GM23338 (cell line): ENCODE data around the gene PRDM1. TPM values are rescaled to one million over a fixed set of nuclear protein-coding genes. Genes with fewer than 3 reads are reported as not detected.

ENCODE experiments used
- ATAC-seq: fragments of 200-7000 bp; cut with Tn5 transposase; 3 replicates; pipeline ENCODE4 v1.9.1; 2020
- DNase-seq: peaks from one replicate; pipeline ENCODE4 v3.0.0-alpha.2; 2015; ENCODE audit warnings: low spot score
- H2AFZ ChIP-seq: fragments of 200-600 bp; sonication (generic); 2 replicates; pipeline ENCODE4 v1.8.0; 2016; ENCODE audit warnings: antibody characterized with exemption, mild to moderate bottlenecking, moderate library complexity
- H3F3A ChIP-seq: fragments of 200-600 bp; sonication (generic); replicated peaks from 2 replicates; pipeline ENCODE4 v1.8.0; 2017; ENCODE audit warnings: antibody characterized with exemption, mixed run types, low read depth
- H3K27ac ChIP-seq: fragments of 200-600 bp; sonication (generic); 2 replicates; pipeline ENCODE4 v1.6.1; 2016; ENCODE audit warnings: low read depth
- H3K27me3 ChIP-seq: fragments of 200-600 bp; sonication (generic); 2 replicates; pipeline ENCODE4 v1.8.0; 2016; ENCODE audit warnings: mild to moderate bottlenecking, mixed run types, moderate library complexity; ENCODE audit not compliant: insufficient read depth
- H3K36me3 ChIP-seq: fragments of 200-600 bp; sonication (generic); 2 replicates; pipeline ENCODE4 v1.8.0; 2016; ENCODE audit warnings: mild to moderate bottlenecking; ENCODE audit not compliant: insufficient read depth
- H3K4me1 ChIP-seq: fragments of 200-600 bp; sonication (generic); 2 replicates; pipeline ENCODE4 v1.8.0; 2016; ENCODE audit warnings: mild to moderate bottlenecking, moderate library complexity; ENCODE audit not compliant: insufficient read depth
- H3K4me2 ChIP-seq: fragments of 200-600 bp; sonication (generic); 2 replicates; pipeline ENCODE4 v1.7.1; 2017; ENCODE audit warnings: mixed run types
- H3K4me3 ChIP-seq: fragments of 200-600 bp; sonication (generic); 2 replicates; pipeline ENCODE4 v1.6.1; 2016; ENCODE audit warnings: mixed run types
- H3K79me2 ChIP-seq: fragments of 200-600 bp; sonication (generic); replicated peaks from 2 replicates; pipeline ENCODE4 v1.8.0; 2017; ENCODE audit warnings: mild to moderate bottlenecking; ENCODE audit not compliant: insufficient read depth
- H3K9me2 ChIP-seq: fragments of 200-600 bp; sonication (generic); 2 replicates; pipeline ENCODE4 v1.8.0; 2017; ENCODE audit not compliant: insufficient read depth
- H4K20me1 ChIP-seq: fragments of 200-600 bp; sonication (generic); replicated peaks from 2 replicates; pipeline ENCODE4 v1.8.0; 2017; ENCODE audit warnings: mild to moderate bottlenecking; ENCODE audit not compliant: insufficient read depth
- H3K27ac Mint-ChIP-seq: 2 replicates; pipeline ENCODE4 v1.8.0; 2020; ENCODE audit warnings: inconsistent platforms, mild to moderate bottlenecking, moderate library complexity, mixed read lengths
- H3K27me3 Mint-ChIP-seq: 3 replicates; pipeline ENCODE4 v1.8.0; 2022; ENCODE audit warnings: low read depth, mild to moderate bottlenecking, moderate library complexity, mixed read lengths, inconsistent platforms; ENCODE audit not compliant: insufficient read depth, poor library complexity
- H3K36me3 Mint-ChIP-seq: 3 replicates; pipeline ENCODE4 v1.8.0; 2021; ENCODE audit warnings: low read depth, mild to moderate bottlenecking, inconsistent platforms, moderate library complexity, mixed read lengths
- H3K4me1 Mint-ChIP-seq: 3 replicates; pipeline ENCODE4 v1.8.0; 2020; ENCODE audit warnings: mild to moderate bottlenecking, inconsistent platforms, mixed read lengths
- H3K4me3 Mint-ChIP-seq: 3 replicates; pipeline ENCODE4 v1.8.0; 2021; ENCODE audit warnings: moderate library complexity, mild to moderate bottlenecking, inconsistent platforms, mixed read lengths
- H3K9me3 Mint-ChIP-seq: 3 replicates; pipeline ENCODE4 v1.8.0; 2020; ENCODE audit warnings: moderate library complexity, mild to moderate bottlenecking, inconsistent platforms, mixed read lengths
- CREB1 ChIP-seq: fragments of 250-450 bp; sonication (Bioruptor Pico); IDR thresholded peaks from 2 replicates; pipeline ENCODE4 v1.5.0; 2020; ENCODE audit warnings: low read depth, mild to moderate bottlenecking, moderate library complexity
- CTCF ChIP-seq, 2 experiments: fragments of 200-600 bp in 1 of 2; sonication (generic) in 1 of 2; conservative IDR thresholded peaks; 2 replicates each; pipeline versions ENCODE4 v1.5.1 to v1.6.1; 2016 to 2017; ENCODE audit warnings: antibody characterized with exemption in 2 of 2, low read depth in 2 of 2, mild to moderate bottlenecking in 2 of 2, moderate library complexity in 1 of 2
- EZH2 ChIP-seq: fragments of 200-600 bp; sonication (generic); IDR thresholded peaks from one replicate; pipeline ENCODE4 v1.8.0; 2017; ENCODE audit warnings: antibody characterized with exemption, mild to moderate bottlenecking, low read depth; ENCODE audit not compliant: unreplicated experiment
- JUNB ChIP-seq: IDR thresholded peaks from one replicate; pipeline ENCODE4 v1.6.1; 2016; ENCODE audit warnings: antibody characterized with exemption; ENCODE audit not compliant: unreplicated experiment
- NANOG ChIP-seq: IDR thresholded peaks from 2 replicates; pipeline ENCODE4 v1.6.1; 2016; ENCODE audit warnings: antibody characterized with exemption, borderline replicate concordance
- POLR2AphosphoS5 ChIP-seq: IDR thresholded peaks from 2 replicates; pipeline ENCODE4 v1.6.1; 2016; ENCODE audit warnings: antibody characterized with exemption, low read depth
- REST ChIP-seq: IDR thresholded peaks from one replicate; pipeline ENCODE4 v1.6.1; 2018; ENCODE audit warnings: antibody characterized with exemption; ENCODE audit not compliant: unreplicated experiment
- ZNF114 ChIP-seq: fragments of 250-450 bp; sonication (Bioruptor Pico); IDR thresholded peaks from 2 replicates; pipeline ENCODE4 v1.5.0; 2020; ENCODE audit warnings: mild to moderate bottlenecking, moderate library complexity
- ZNF331 ChIP-seq: fragments of 250-450 bp; sonication (Bioruptor Pico); IDR thresholded peaks from 2 replicates; pipeline ENCODE4 v1.5.0; 2020; ENCODE audit warnings: low read depth, mild to moderate bottlenecking, moderate library complexity
- ZNF462 ChIP-seq: fragments of 250-450 bp; sonication (Bioruptor Pico); IDR thresholded peaks from 2 replicates; pipeline ENCODE4 v1.5.0; 2020; ENCODE audit warnings: mild to moderate bottlenecking, moderate library complexity
- polyA plus RNA-seq: library from polyadenylated mRNA; unstranded; fragments of >200 nt; fragmentation: Nextera tagmentation; extraction: Ambion mirVana; gene quantifications from 2 replicates; pipeline ENCODE4 v1.2.1, GENCODE V29; 2016
- total RNA-seq: library from RNA; depleted of rRNA; stranded (reverse); fragments of >200 nt; shearing (Covaris generic); gene quantifications from 2 replicates; pipeline ENCODE4 v1.2.3, GENCODE V29; 2014

PRDM1 gene
- total and polyA plus RNA-seq, 2 experiments from 2014 or later = 0.65 to 0.73 TPM

- no peak for TF ChIP-seq ZNF462 (CRISPR knock-in tag)
- no peak for TF ChIP-seq JUNB
- no peak for TF ChIP-seq EZH2
- no peak for TF ChIP-seq REST
- no peak for TF ChIP-seq ZNF331 (CRISPR knock-in tag)
- no peak for TF ChIP-seq ZNF114 (CRISPR knock-in tag)
These were observed 18.3 kb downstream of the PRDM1 start (continued) for GRCh38 chr6:106104476-106104875.

- H3K79me2 ChIP-seq = no peaks in the 10 kb centered on the region
- H3K4me1 Mint-ChIP-seq = peaks cover 11% of the 10 kb centered on the region
- no peak overlapping the region for H2AFZ ChIP-seq
- no peaks in the 10 kb centered on the region for H3K36me3 Mint-ChIP-seq
- H3K4me1 ChIP-seq = peaks cover 5% of the 10 kb centered on the region; the same call in 1 of the 2 replicates
- H3K27me3 Mint-ChIP-seq = peaks cover 4% of the 10 kb centered on the region
- H4K20me1 ChIP-seq = no peaks in the 10 kb centered on the region
- H3K27ac ChIP-seq = no peak overlapping the region
- DNase-seq = no peak
- H3K9me3 Mint-ChIP-seq = no peaks in the 10 kb centered on the region
- ATAC-seq = no peak
- no peaks in the 10 kb centered on the region for H3F3A ChIP-seq
- no peaks in the 10 kb centered on the region for H3K9me2 ChIP-seq
- no peak overlapping the region for H3K27ac Mint-ChIP-seq
- H3K4me3 ChIP-seq = no peak overlapping the region
- peaks cover 8% of the 10 kb centered on the region for H3K27me3 ChIP-seq
- H3K36me3 ChIP-seq = no peaks in the 10 kb centered on the region
- no peak overlapping the region for H3K4me3 Mint-ChIP-seq
- no peak overlapping the region for H3K4me2 ChIP-seq
- TF ChIP-seq ZNF114 (CRISPR knock-in tag) (no peak), NANOG (no peak), REST (no peak), EZH2 (no peak), POLR2AphosphoS5 (no peak), JUNB (no peak), ZNF331 (CRISPR knock-in tag) (no peak), CTCF (conservative IDR thresholded peaks at IDR 0.05; ENCODE audit: low read depth in 2 of 2) (no peak), CREB1 (CRISPR knock-in tag) (no peak)
These were observed 18.8 kb downstream of the PRDM1 start for GRCh38 chr6:106104941-106105340.
